ENCODE data around the gene COX19. TPM values are rescaled to one million over a fixed set of nuclear protein-coding genes. Genes with fewer than 3 reads are reported as not detected.
"Not testable (repeated sequence)": the region's sequence is repeated elsewhere in the genome, so short reads cannot be mapped to it uniquely, and the experiment has no call there.

The COX19 gene
- total RNA-seq, 1 donor from 2014 or later = 13.7 TPM

GRCh38 chr7:944744-945143 is 30.6 kb downstream of the COX19 start:
- DNase-seq = no peak

GRCh38 chr7:943793-944192 is 31.6 kb downstream of the COX19 start:
- DNase-seq = not testable (repeated sequence)

GRCh38 chr7:940599-941408 is 34.5 kb downstream of the COX19 start:
- no peak for DNase-seq

- no peak for DNase-seq
Observed at GRCh38 chr7:939843-940242, 35.5 kb downstream of the COX19 start.

- no peak for DNase-seq
Observed at GRCh38 chr7:938546-939185, 36.7 kb downstream of the COX19 start.

GRCh38 chr7:937856-938484 is 37.4 kb downstream of the COX19 start:
- DNase-seq = no peak

GRCh38 chr7:936386-937054 is 38.8 kb downstream of the COX19 start:
- DNase-seq = no peak

- DNase-seq = no peak
Observed at GRCh38 chr7:935874-936385, 39.4 kb downstream of the COX19 start.

- no peak for DNase-seq
Observed at GRCh38 chr7:935164-935873, 40.0 kb downstream of the COX19 start.

GRCh38 chr7:934469-935163 is 40.7 kb downstream of the COX19 start:
- no peak for DNase-seq

GRCh38 chr7:932651-932975 is 42.7 kb downstream of the COX19 start:
- DNase-seq = no peak

- DNase-seq = no peak
Observed at GRCh38 chr7:931871-932650, 43.3 kb downstream of the COX19 start.

GRCh38 chr7:930975-931758 is 44.2 kb downstream of the COX19 start:
- DNase-seq = no peak

- peak; percentile 30 for DNase-seq
Observed at GRCh38 chr7:929311-929711, 46.0 kb downstream of the COX19 start.

GRCh38 chr7:927031-927671 is 48.2 kb downstream of the COX19 start:
- DNase-seq = no peak

GRCh38 chr7:926061-927030 is 49.0 kb downstream of the COX19 start:
- no peak for DNase-seq

GRCh38 chr7:925601-926000 is 49.7 kb downstream of the COX19 start:
- DNase-seq = no peak
